ENCODE measurements around the gene AGPAT4. TPM values are rescaled to one million over a fixed set of nuclear protein-coding genes. Genes with fewer than 3 reads are reported as not detected.
A peak's percentile ranks its signal among the peaks of the same experiment; 100 is the strongest.

Gene AGPAT4
- total and polyA plus RNA-seq, 9 donors: 7.0 to 11.4 (median 8.4) TPM

DNA sequence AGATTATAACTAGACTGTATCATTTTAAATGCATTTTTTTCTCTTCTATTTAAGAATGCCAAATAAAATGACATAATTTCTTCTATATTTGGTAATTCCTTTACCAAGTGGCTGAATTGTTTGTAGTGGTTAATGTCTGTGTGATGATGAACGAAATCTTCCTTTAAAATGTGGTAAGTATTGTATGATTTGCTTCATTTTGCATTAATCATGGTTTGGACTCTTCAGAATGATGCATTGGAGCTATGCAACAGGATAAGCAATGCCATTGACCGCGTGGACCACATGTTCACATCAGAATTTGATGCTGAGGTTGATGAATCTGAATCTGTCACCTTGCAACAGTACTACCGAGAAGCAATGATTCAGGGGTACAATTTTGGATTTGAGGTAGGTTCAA lies 182.7 kb downstream of the AGPAT4 start:
- 91% methylated on average over 3 of the region's 4 CpGs for WGBS (ENCODE audit: insufficient coverage)
- Histone ChIP-seq H3K27ac (ENCODE audit: low read length) (no peak overlapping the region), H3K4me3 (ENCODE audit: low read length) (no peak overlapping the region), H3K36me3 (ENCODE audit: control insufficient read depth, insufficient read depth, low read length) (peaks cover 36% of the 10 kb centered on the region), H3K4me1 (ENCODE audit: control insufficient read depth, insufficient read depth, low read length) (no peaks in the 10 kb centered on the region), H3K27me3 (ENCODE audit: control insufficient read depth, insufficient read depth, low read length) (no peaks in the 10 kb centered on the region), H3K9me3 (replicated peaks; ENCODE audit: control insufficient read depth, low read depth, low read length) (no peaks in the 10 kb centered on the region)
- DNase-seq: no peak

DNA sequence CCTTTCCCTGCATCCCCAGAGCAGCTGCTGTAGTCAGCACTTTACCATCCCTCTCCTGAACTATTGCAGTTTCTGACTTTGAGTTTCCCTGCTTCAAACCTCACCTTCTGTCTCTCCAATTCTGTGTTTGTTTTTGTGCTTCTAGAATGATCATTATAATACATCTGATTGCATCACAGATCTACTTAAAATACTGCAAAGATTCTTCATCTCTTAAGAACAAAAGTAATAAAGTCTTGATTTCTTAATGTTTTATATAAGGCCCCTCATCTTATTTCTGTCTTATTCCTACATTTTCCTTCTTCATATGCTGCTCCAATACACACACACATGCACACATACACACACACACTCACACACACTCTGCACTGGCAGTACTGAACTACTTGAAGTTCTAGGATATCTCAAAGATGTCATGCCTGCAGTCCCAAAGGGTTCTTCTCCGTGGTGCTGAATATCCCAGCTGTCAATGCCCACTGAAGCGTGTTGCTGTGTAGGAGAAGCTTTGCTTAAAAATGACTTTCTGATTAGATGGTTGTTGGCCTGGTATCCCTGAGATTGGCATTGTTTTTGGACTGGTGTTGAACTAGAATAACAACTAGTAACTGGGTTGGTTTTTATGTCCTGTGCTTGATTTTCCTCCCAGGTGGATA lies 185.1 kb downstream of the AGPAT4 start:
- H3K4me3 ChIP-seq (ENCODE audit: low read length): no peak overlapping the region
- DNase-seq: peak; percentile 21
- no peaks in the 10 kb centered on the region for H3K27me3 ChIP-seq (ENCODE audit: control insufficient read depth, insufficient read depth, low read length)
- 48% methylated on average over 2 of the region's 2 CpGs for WGBS (ENCODE audit: insufficient coverage)
- H3K36me3 ChIP-seq (ENCODE audit: control insufficient read depth, insufficient read depth, low read length): peaks cover 43% of the 10 kb centered on the region
- H3K9me3 ChIP-seq (replicated peaks; ENCODE audit: control insufficient read depth, low read depth, low read length): no peaks in the 10 kb centered on the region
- H3K27ac ChIP-seq (ENCODE audit: low read length): no peak overlapping the region
- H3K4me1 ChIP-seq (ENCODE audit: control insufficient read depth, insufficient read depth, low read length): no peaks in the 10 kb centered on the region

DNA sequence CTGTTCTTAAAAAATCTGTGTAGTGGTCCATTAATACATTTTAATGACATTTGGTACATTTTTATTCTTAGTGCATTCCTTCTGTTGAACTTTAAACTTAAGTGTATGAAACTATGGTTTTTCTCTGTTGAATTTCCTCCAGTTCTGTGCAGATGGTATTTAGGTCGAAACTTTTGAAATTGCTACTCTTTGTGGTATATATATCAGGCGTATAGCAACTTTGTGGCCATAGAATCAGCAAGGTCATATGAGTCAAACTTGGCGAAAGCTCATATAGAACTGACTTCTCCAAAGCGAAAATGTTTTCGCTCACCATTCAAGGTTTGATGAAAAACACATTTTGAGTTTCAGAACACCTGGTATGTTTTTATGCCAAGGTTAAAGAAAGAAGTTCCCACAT lies 188.6 kb downstream of the AGPAT4 start:
- DNase-seq: no peak
- WGBS (ENCODE audit: insufficient coverage): 70% methylated on average over 2 of the region's 5 CpGs
- Histone ChIP-seq H3K36me3 (ENCODE audit: control insufficient read depth, insufficient read depth, low read length) (peaks cover 63% of the 10 kb centered on the region), H3K9me3 (replicated peaks; ENCODE audit: control insufficient read depth, low read depth, low read length) (no peaks in the 10 kb centered on the region), H3K27me3 (ENCODE audit: control insufficient read depth, insufficient read depth, low read length) (no peaks in the 10 kb centered on the region), H3K27ac (ENCODE audit: low read length) (no peak overlapping the region), H3K4me1 (ENCODE audit: control insufficient read depth, insufficient read depth, low read length) (no peaks in the 10 kb centered on the region), H3K4me3 (ENCODE audit: low read length) (no peak overlapping the region)

DNA sequence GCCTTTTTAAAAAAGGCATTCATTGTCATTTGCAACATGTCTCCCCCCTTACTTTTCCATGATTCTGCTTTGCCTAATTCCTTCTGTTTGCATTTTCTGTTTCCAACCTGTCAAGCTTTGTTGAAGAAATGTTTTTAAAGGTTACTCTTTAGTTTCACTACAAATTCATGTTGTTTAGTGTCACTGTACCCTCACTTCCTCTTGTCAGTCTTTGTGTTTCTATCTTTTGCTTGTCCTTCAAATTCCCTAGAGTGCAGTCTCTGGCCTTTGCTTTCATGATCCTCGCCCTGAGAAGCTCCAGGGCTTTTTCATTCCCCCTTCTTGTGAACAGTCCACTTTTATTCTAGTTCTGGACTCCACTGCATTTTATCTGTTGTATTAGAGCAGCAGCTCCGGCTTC lies 191.6 kb downstream of the AGPAT4 start:
- Histone ChIP-seq H3K36me3 (ENCODE audit: control insufficient read depth, insufficient read depth, low read length) (peaks cover 58% of the 10 kb centered on the region), H3K27me3 (ENCODE audit: control insufficient read depth, insufficient read depth, low read length) (no peaks in the 10 kb centered on the region), H3K4me3 (ENCODE audit: low read length) (no peak overlapping the region), H3K9me3 (replicated peaks; ENCODE audit: control insufficient read depth, low read depth, low read length) (no peaks in the 10 kb centered on the region), H3K27ac (ENCODE audit: low read length) (no peak overlapping the region), H3K4me1 (ENCODE audit: control insufficient read depth, insufficient read depth, low read length) (no peaks in the 10 kb centered on the region)
- 76% methylated on average over 2 of the region's 2 CpGs for WGBS (ENCODE audit: insufficient coverage)
- DNase-seq: no peak

DNA sequence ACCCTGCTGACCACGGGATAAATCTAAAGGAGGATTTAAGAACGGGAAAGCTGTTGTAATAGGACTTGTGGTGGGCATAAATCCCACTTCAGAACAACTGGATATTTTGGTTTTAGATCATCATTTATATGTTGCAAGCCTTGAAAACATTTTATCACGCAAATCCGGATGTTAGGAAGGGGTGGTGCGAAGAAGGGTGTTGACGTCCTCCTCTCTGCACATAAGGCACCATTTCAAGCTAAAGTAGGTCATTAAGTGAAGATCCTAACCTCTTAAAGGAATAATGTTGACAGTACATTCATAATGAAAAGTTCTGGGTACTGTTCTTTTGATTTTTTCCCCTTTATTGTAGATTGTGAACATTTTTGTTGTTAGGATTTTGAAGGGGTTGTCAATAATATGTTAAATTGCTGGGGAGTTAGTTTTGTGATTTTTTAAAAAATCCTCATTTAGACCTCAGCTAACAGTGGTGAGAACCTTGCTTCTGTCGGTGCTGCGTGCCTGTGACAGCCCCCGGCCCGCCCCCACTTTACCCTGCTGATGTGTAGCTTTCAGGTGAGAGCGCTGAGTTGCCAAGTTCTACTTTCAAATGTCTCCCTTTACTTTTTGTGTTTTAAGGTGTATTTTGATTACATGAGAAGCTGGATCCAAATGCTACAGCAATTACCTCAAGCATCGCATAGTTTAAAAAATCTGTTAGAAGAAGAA lies 193.4 kb downstream of the AGPAT4 start:
- 100% methylated on average over 1 of the region's 12 CpGs for WGBS (ENCODE audit: insufficient coverage)
- no peaks in the 10 kb centered on the region for H3K4me1 ChIP-seq (ENCODE audit: control insufficient read depth, insufficient read depth, low read length)
- H3K9me3 ChIP-seq (replicated peaks; ENCODE audit: control insufficient read depth, low read depth, low read length): no peaks in the 10 kb centered on the region
- no peak overlapping the region for H3K27ac ChIP-seq (ENCODE audit: low read length)
- no peaks in the 10 kb centered on the region for H3K27me3 ChIP-seq (ENCODE audit: control insufficient read depth, insufficient read depth, low read length)
- no peak for DNase-seq
- no peak overlapping the region for H3K4me3 ChIP-seq (ENCODE audit: low read length)
- peaks cover 49% of the 10 kb centered on the region for H3K36me3 ChIP-seq (ENCODE audit: control insufficient read depth, insufficient read depth, low read length)

Data from muscle of leg (tissue), 11 donors.